Measurements from ENCODE around the gene NXT1. TPM values are rescaled to one million over a fixed set of nuclear protein-coding genes. Genes with fewer than 3 reads are reported as not detected.

NXT1 gene
- total RNA-seq, 4 donors from 2014 or later = 19.4 to 50.5 (median 26.2) TPM

GRCh38 chr20:23315099-23315498, 35.5 kb upstream of the NXT1 start:
- Histone ChIP-seq H3K27ac (peak overlapping the region in 2 of 4 donors; percentile 52 to 68), H3K4me1 (peaks cover 0 to 35% (median 5%) of the 10 kb centered on the region in 4 donors), H3K27me3 (no peaks in the 10 kb centered on the region), H3K4me3 (no peak overlapping the region), H3K9me3 (no peaks in the 10 kb centered on the region), H3K36me3 (no peaks in the 10 kb centered on the region)
- DNase-seq (ENCODE audit: low spot score in 2 of 2) = peak; percentile 34 to 58
- WGBS, 2 donors = 50 to 53% methylated on average over 9 of the region's 9 CpGs
- TF ChIP-seq CTCF (IDR thresholded peaks at IDR 0.05) (no peak), EP300 (IDR thresholded peaks at IDR 0.05) (peak in 1 of 2 donors; percentile 64)

GRCh38 chr20:23316626-23317025, 34.0 kb upstream of the NXT1 start:
- H3K36me3 ChIP-seq = no peaks in the 10 kb centered on the region
- H3K9me3 ChIP-seq = no peaks in the 10 kb centered on the region
- no peak for DNase-seq (ENCODE audit: low spot score in 2 of 2)
- no peaks in the 10 kb centered on the region for H3K27me3 ChIP-seq
- no peak overlapping the region for H3K27ac ChIP-seq
- 82 to 98% methylated on average over 3 of the region's 3 CpGs for WGBS, 2 donors
- H3K4me1 ChIP-seq = peaks cover 0 to 35% (median 5%) of the 10 kb centered on the region in 4 donors
- H3K4me3 ChIP-seq = no peak overlapping the region
- TF ChIP-seq POLR2A (IDR thresholded peaks at IDR 0.05) (no peak), EP300 (IDR thresholded peaks at IDR 0.05) (no peak), CTCF (IDR thresholded peaks at IDR 0.05) (no peak)

- Histone ChIP-seq H3K36me3 (no peaks in the 10 kb centered on the region), H3K27me3 (no peaks in the 10 kb centered on the region), H3K4me1 (peaks cover 0 to 35% (median 5%) of the 10 kb centered on the region in 4 donors), H3K9me3 (no peaks in the 10 kb centered on the region), H3K27ac (no peak overlapping the region), H3K4me3 (no peak overlapping the region)
- TF ChIP-seq CTCF (IDR thresholded peaks at IDR 0.05) = no peak
- no peak for TF ChIP-seq POLR2A (IDR thresholded peaks at IDR 0.05)
- TF ChIP-seq EP300 (IDR thresholded peaks at IDR 0.05) = no peak
- no peak for DNase-seq (ENCODE audit: low spot score in 2 of 2)
- 86 to 88% methylated on average over 5 of the region's 5 CpGs for WGBS, 2 donors
Measured at GRCh38 chr20:23317081-23317480, 33.5 kb upstream of the NXT1 start.

GRCh38 chr20:23318347-23318746, 32.2 kb upstream of the NXT1 start:
- Histone ChIP-seq H3K27ac (no peak overlapping the region), H3K9me3 (no peaks in the 10 kb centered on the region), H3K36me3 (no peaks in the 10 kb centered on the region), H3K4me3 (no peak overlapping the region), H3K27me3 (no peaks in the 10 kb centered on the region), H3K4me1 (peaks cover 0 to 28% (median 5%) of the 10 kb centered on the region in 4 donors)
- no peak for DNase-seq (ENCODE audit: low spot score in 2 of 2)
- no peak for TF ChIP-seq EP300 (IDR thresholded peaks at IDR 0.05)
- no peak for TF ChIP-seq POLR2A (IDR thresholded peaks at IDR 0.05)
- TF ChIP-seq CTCF (IDR thresholded peaks at IDR 0.05) = no peak
- WGBS, 2 donors = 60 to 63% methylated on average over 5 of the region's 5 CpGs

GRCh38 chr20:23320317-23320716, 30.3 kb upstream of the NXT1 start:
- 76 to 87% methylated on average over 8 of the region's 8 CpGs for whole genome bisulfite sequencing, 2 donors
- Histone ChIP-seq H3K36me3 (no peaks in the 10 kb centered on the region), H3K9me3 (no peaks in the 10 kb centered on the region), H3K27ac (no peak overlapping the region), H3K4me3 (no peak overlapping the region), H3K4me1 (peaks cover 0 to 11% (median 0%) of the 10 kb centered on the region in 4 donors), H3K27me3 (no peaks in the 10 kb centered on the region)
- DNase-seq (ENCODE audit: low spot score in 2 of 2) = no peak
- TF ChIP-seq CTCF (IDR thresholded peaks at IDR 0.05) (peak in 4 of 5 experiments; percentile 12 to 23 (median 16)), EP300 (IDR thresholded peaks at IDR 0.05) (no peak), POLR2A (IDR thresholded peaks at IDR 0.05) (no peak)
